Endometrium (tissue), 2 donors: Measurements from ENCODE around the gene VAMP7.
"Not testable (repeated sequence)": the region's sequence is repeated elsewhere in the genome, so short reads cannot be mapped to it uniquely, and the experiment has no call there.

ENCODE experiments used
- FAIRE-seq: peaks from 2 replicates; lab custom pipeline; 2012; peaks lifted over from hg19 to GRCh38; lab: Jason Lieb, UNC
- donor health status: control.
- donor health status: control.

The VAMP7 gene

GRCh38 chrX:155907661-155908060, 26.5 kb downstream of the VAMP7 start:
- FAIRE-seq = not testable (repeated sequence)

GRCh38 chrX:155923200-155923599, 42.1 kb downstream of the VAMP7 start:
- no peak for FAIRE-seq

- not testable (repeated sequence) for FAIRE-seq
These were observed 49.9 kb downstream of the VAMP7 start for GRCh38 chrX:155930852-155931618.

- no peak for FAIRE-seq
These were observed 57.0 kb downstream of the VAMP7 start for GRCh38 chrX:155938132-155938531.

- no peak for FAIRE-seq
These were observed 68.0 kb downstream of the VAMP7 start for GRCh38 chrX:155949098-155949497.

GRCh38 chrX:155951237-155951789, 70.2 kb downstream of the VAMP7 start:
- no peak for FAIRE-seq

- no peak for FAIRE-seq
These were observed 71.9 kb downstream of the VAMP7 start for GRCh38 chrX:155953055-155953454.

- no peak for FAIRE-seq
These were observed 73.6 kb downstream of the VAMP7 start for GRCh38 chrX:155954793-155955192.

GRCh38 chrX:155956099-155956498, 75.0 kb downstream of the VAMP7 start:
- no peak for FAIRE-seq

GRCh38 chrX:155956649-155957048, 75.5 kb downstream of the VAMP7 start:
- FAIRE-seq = no peak

GRCh38 chrX:155957843-155958242, 76.7 kb downstream of the VAMP7 start:
- FAIRE-seq = no peak

GRCh38 chrX:155959018-155959587, 78.0 kb downstream of the VAMP7 start:
- FAIRE-seq = no peak

GRCh38 chrX:155962906-155963305, 81.8 kb downstream of the VAMP7 start:
- no peak for FAIRE-seq

- no peak for FAIRE-seq
These were observed 85.7 kb downstream of the VAMP7 start for GRCh38 chrX:155966876-155967275.

- no peak for FAIRE-seq
These were observed 86.6 kb downstream of the VAMP7 start for GRCh38 chrX:155967653-155968325.

GRCh38 chrX:155968326-155968661, 87.1 kb downstream of the VAMP7 start:
- no peak for FAIRE-seq

- FAIRE-seq = no peak
These were observed 87.6 kb downstream of the VAMP7 start for GRCh38 chrX:155968791-155969190.

GRCh38 chrX:155971658-155972057, 90.5 kb downstream of the VAMP7 start:
- not testable (repeated sequence) for FAIRE-seq

- FAIRE-seq = not testable (repeated sequence)
These were observed 91.1 kb downstream of the VAMP7 start for GRCh38 chrX:155972241-155972640.

- no peak for FAIRE-seq
These were observed 102.2 kb downstream of the VAMP7 start for GRCh38 chrX:155983326-155983725.

- FAIRE-seq = no peak
These were observed 104.1 kb downstream of the VAMP7 start for GRCh38 chrX:155985208-155985607.

- FAIRE-seq = not testable (repeated sequence)
These were observed 105.8 kb downstream of the VAMP7 start for GRCh38 chrX:155986995-155987394.

GRCh38 chrX:155988859-155989258, 107.7 kb downstream of the VAMP7 start:
- no peak for FAIRE-seq
